HEK293 (cell line): ENCODE results near the gene SAMD11.

Source experiments
- CTCF ChIA-PET: fragments of 350-600 bp; formaldehyde crosslinking; extraction: SDS; loops from one replicate; lab custom pipeline; 2021; ENCODE audit warnings: antibody characterized with exemption; lab: Yijun Ruan, JAX
- POLR2A ChIA-PET: fragments of 300-600 bp; formaldehyde crosslinking; extraction: SDS; loops from one replicate; lab custom pipeline; 2020; ENCODE audit warnings: antibody characterized with exemption, inconsistent platforms; lab: Yijun Ruan, JAX
- H3K27ac ChIP-seq: fragments of 200-500 bp; sonication (Bioruptor generic); 2 replicates; pipeline ENCODE4 v1.5.1; 2014; ENCODE audit warnings: low read depth, low read length, control low read depth, inconsistent platforms; ENCODE audit errors: extremely low read depth
- H3K36me3 ChIP-seq, 2 experiments: fragments of 200-500 bp in 1 of 2; sonication (Bioruptor generic) in 1 of 2; 1 replicate in 1 of 2; 2 replicates in 1 of 2; pipeline ENCODE4 v1.5.1; 2014 to 2017; ENCODE audit warnings: inconsistent platforms in 2 of 2, low read length in 2 of 2; ENCODE audit not compliant: control insufficient read depth in 2 of 2, insufficient read depth in 1 of 2
- H3K4me1 ChIP-seq: fragments of 200-500 bp; sonication (Bioruptor generic); 2 replicates; pipeline ENCODE4 v1.5.1; 2014; ENCODE audit warnings: mild to moderate bottlenecking, low read length, inconsistent platforms; ENCODE audit not compliant: control insufficient read depth, insufficient read depth
- H3K4me3 ChIP-seq: 2 replicates; pipeline ENCODE4 v1.5.1; 2011; ENCODE audit warnings: low read depth, mild to moderate bottlenecking, control low read depth, low read length, moderate library complexity
- H3K9me3 ChIP-seq: fragments of 200-500 bp; sonication (Bioruptor generic); 2 replicates; pipeline ENCODE4 v1.5.1; 2014; ENCODE audit warnings: low read depth, low read length, inconsistent platforms; ENCODE audit not compliant: control insufficient read depth, insufficient read depth
- GLIS2 ChIP-seq: fragments of 450-650 bp; formaldehyde crosslinking; IDR thresholded peaks from 2 replicates; pipeline ENCODE4 v1.5.1; 2016; ENCODE audit warnings: missing biosample characterization, missing genetic modification characterization
- OSR2 ChIP-seq: fragments of 450-650 bp; formaldehyde crosslinking; IDR thresholded peaks from 2 replicates; pipeline ENCODE4 v1.5.1; 2016; ENCODE audit warnings: missing biosample characterization, missing genetic modification characterization
- SCRT1 ChIP-seq: fragments of 450-650 bp; formaldehyde crosslinking; IDR thresholded peaks from 2 replicates; pipeline ENCODE4 v1.5.1; 2016; ENCODE audit warnings: missing biosample characterization, missing genetic modification characterization, borderline replicate concordance
- ZNF221 ChIP-seq: fragments of 450-650 bp; formaldehyde crosslinking; IDR thresholded peaks from 2 replicates; pipeline ENCODE4 v1.5.1; 2017; ENCODE audit warnings: missing biosample characterization, missing genetic modification characterization, borderline replicate concordance
- ZNF280C ChIP-seq: fragments of 450-650 bp; formaldehyde crosslinking; IDR thresholded peaks from 2 replicates; pipeline ENCODE4 v1.5.1; 2016; ENCODE audit warnings: missing biosample characterization, missing genetic modification characterization
- ZNF423 ChIP-seq: fragments of 450-650 bp; formaldehyde crosslinking; IDR thresholded peaks from 2 replicates; pipeline ENCODE4 v1.5.1; 2016; ENCODE audit warnings: missing biosample characterization, missing genetic modification characterization
- ZNF48 ChIP-seq: fragments of 450-650 bp; formaldehyde crosslinking; IDR thresholded peaks from 2 replicates; pipeline ENCODE4 v1.5.1; 2016; ENCODE audit warnings: missing biosample characterization, missing genetic modification characterization
- ZNF555 ChIP-seq: fragments of 450-650 bp; formaldehyde crosslinking; conservative IDR thresholded peaks from 2 replicates; pipeline ENCODE4 v1.5.1; 2017; ENCODE audit warnings: missing biosample characterization, mild to moderate bottlenecking, missing genetic modification characterization, inconsistent platforms
- ZNF560 ChIP-seq: fragments of 450-650 bp; formaldehyde crosslinking; IDR thresholded peaks from 2 replicates; pipeline ENCODE4 v1.5.1; 2017; ENCODE audit warnings: missing biosample characterization, missing genetic modification characterization, borderline replicate concordance
- ZNF580 ChIP-seq: fragments of 450-650 bp; formaldehyde crosslinking; IDR thresholded peaks from 2 replicates; pipeline ENCODE4 v1.5.1; 2016; ENCODE audit warnings: missing biosample characterization, missing genetic modification characterization
- ZNF600 ChIP-seq: fragments of 450-650 bp; formaldehyde crosslinking; IDR thresholded peaks from 2 replicates; pipeline ENCODE4 v1.5.1; 2016; ENCODE audit warnings: missing biosample characterization, missing genetic modification characterization
- ZNF707 ChIP-seq: fragments of 450-650 bp; formaldehyde crosslinking; IDR thresholded peaks from 2 replicates; pipeline ENCODE4 v1.5.1; 2016; ENCODE audit warnings: missing biosample characterization, missing genetic modification characterization
- ZNF792 ChIP-seq: fragments of 450-650 bp; formaldehyde crosslinking; IDR thresholded peaks from 2 replicates; pipeline ENCODE4 v1.5.1; 2016; ENCODE audit warnings: missing biosample characterization, missing genetic modification characterization
- ZSCAN16 ChIP-seq: fragments of 450-650 bp; formaldehyde crosslinking; IDR thresholded peaks from 2 replicates; pipeline ENCODE4 v1.5.1; 2016; ENCODE audit warnings: missing biosample characterization, missing genetic modification characterization
- TF ChIP-seq, protein P1 (sequence below): fragments of 450-650 bp; formaldehyde crosslinking; IDR thresholded peaks from 2 replicates; pipeline ENCODE4 v1.5.1; 2016; ENCODE audit warnings: missing biosample characterization, missing genetic modification characterization
- TF ChIP-seq, protein P2 (sequence below): fragments of 450-650 bp; formaldehyde crosslinking; IDR thresholded peaks from 2 replicates; pipeline ENCODE4 v1.5.1; 2016; ENCODE audit warnings: missing biosample characterization, missing genetic modification characterization
- TF ChIP-seq, protein P3 (sequence below): sonication (generic); formaldehyde crosslinking; IDR thresholded peaks from 2 replicates; pipeline ENCODE4 v1.8.1; 2022; ENCODE audit warnings: mild to moderate bottlenecking, moderate library complexity, missing genetic modification reagents
- TF ChIP-seq, protein P4 (sequence below): fragments of 450-650 bp; formaldehyde crosslinking; IDR thresholded peaks from 2 replicates; pipeline ENCODE4 v1.5.1; 2016; ENCODE audit warnings: missing biosample characterization, missing genetic modification characterization
- TF ChIP-seq, protein P5 (sequence below): fragments of 450-650 bp; IDR thresholded peaks from 2 replicates; pipeline ENCODE4 v1.5.1; 2018; ENCODE audit warnings: missing biosample characterization, mild to moderate bottlenecking, missing genetic modification characterization

SAMD11 gene

DNA sequence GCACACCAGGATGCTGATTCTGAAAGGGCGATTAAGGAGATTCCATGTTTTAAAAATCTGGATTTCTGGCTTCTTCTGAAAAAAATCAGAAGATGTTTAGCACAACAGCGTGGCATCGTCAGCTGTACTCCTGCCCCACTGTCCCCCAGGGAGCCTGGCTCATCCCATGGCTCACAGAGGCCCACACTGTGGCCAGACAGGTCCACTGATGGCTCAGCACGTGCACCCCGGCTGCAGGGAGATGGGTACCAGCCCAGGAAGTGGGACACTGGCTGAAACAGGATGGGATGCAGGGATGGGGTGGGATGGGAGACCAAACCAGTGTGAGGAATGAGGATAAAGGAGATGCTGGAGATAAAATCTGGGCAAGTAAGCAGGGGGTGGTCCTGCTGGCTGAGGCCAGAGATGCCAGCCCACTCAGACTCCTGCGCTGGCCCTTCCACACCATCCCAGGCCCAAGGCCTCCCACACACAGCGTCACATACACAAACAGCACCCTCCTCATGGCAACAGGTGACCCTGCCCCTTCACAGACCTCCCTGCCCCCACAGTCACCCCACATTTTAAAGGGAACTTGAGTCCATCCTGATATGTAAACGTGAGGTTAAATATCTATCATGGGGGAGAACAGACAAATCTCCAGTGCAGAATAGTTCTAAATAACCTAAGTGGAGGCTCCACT, 23.9 kb upstream of the SAMD11 start (continued):
- TF ChIP-seq, protein P1, sequence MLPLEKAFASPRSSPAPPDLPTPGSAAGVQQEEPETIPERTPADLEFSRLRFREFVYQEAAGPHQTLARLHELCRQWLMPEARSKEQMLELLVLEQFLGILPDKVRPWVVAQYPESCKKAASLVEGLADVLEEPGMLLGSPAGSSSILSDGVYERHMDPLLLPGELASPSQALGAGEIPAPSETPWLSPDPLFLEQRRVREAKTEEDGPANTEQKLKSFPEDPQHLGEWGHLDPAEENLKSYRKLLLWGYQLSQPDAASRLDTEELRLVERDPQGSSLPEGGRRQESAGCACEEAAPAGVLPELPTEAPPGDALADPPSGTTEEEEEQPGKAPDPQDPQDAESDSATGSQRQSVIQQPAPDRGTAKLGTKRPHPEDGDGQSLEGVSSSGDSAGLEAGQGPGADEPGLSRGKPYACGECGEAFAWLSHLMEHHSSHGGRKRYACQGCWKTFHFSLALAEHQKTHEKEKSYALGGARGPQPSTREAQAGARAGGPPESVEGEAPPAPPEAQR (tag by site-specific recombination), result no peak
- TF ChIP-seq ZNF707 (tag by site-specific recombination) (no peak), ZNF792 (tag by site-specific recombination) (no peak), ZNF580 (tag by site-specific recombination) (no peak), ZNF280C (tag by site-specific recombination) (no peak), SCRT1 (peak; percentile 53; the same call in 1 of the 2 replicates), OSR2 (tag by site-specific recombination) (no peak)
- TF ChIP-seq, protein P2, sequence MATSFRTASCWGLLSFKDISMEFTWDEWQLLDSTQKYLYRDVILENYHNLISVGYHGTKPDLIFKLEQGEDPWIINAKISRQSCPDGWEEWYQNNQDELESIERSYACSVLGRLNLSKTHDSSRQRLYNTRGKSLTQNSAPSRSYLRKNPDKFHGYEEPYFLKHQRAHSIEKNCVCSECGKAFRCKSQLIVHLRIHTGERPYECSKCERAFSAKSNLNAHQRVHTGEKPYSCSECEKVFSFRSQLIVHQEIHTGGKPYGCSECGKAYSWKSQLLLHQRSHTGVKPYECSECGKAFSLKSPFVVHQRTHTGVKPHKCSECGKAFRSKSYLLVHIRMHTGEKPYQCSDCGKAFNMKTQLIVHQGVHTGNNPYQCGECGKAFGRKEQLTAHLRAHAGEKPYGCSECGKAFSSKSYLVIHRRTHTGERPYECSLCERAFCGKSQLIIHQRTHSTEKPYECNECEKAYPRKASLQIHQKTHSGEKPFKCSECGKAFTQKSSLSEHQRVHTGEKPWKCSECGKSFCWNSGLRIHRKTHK (tag by site-specific recombination), result no peak
- TF ChIP-seq, protein P3, sequence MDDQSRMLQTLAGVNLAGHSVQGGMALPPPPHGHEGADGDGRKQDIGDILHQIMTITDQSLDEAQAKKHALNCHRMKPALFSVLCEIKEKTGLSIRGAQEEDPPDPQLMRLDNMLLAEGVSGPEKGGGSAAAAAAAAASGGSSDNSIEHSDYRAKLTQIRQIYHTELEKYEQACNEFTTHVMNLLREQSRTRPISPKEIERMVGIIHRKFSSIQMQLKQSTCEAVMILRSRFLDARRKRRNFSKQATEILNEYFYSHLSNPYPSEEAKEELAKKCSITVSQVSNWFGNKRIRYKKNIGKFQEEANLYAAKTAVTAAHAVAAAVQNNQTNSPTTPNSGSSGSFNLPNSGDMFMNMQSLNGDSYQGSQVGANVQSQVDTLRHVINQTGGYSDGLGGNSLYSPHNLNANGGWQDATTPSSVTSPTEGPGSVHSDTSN (CRISPR knock-in tag), result no peak

DNA sequence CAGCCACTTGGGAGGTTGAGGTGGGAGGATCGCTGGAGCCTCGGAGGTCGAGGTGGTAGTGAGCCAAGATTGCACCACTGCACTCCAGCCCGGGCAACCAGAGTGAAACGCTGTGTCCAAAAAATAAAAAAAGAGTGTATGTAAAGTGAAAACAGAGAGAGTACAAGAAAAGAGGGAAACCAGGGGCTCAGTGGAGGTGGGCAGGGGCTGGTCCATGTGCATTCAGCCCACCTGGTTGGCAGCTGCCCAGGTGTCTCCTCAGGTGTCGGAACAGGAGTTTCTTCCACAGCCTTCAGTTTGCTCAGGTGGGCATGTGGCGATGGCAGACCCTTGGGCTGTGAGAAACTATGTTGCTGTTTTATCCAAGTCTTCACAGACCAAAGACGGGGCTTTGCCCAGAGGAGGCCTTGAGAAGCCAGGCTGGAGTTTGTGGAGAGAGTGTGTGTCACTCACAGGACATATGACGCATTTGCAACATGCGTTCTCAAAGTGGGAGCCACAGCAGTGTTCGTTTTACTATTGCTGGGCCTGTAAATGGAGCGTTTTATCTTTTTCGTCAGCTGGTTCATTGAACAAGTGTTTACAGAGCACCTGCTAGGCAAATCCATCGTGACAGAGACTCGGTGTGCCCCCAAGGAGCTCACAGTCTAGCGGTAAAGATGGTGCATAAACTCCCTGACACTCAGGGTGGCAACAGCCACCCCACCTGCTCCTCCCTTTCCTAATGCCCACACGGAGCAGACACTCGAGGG, 22.4 kb upstream of the SAMD11 start:
- Histone ChIP-seq H3K4me1 (0 out of 2 replicates have a peak, but pooled peaks cover 5% of the 10 kb centered on the region), H3K27ac (no peak overlapping the region), H3K4me3 (no peak overlapping the region), H3K36me3 (no peaks in the 10 kb centered on the region)
- ChIA-PET POLR2A (interaction anchor here (1.5 kb wide), 1 partner anchor 40 kb away, joined by 3 read pairs; no protein-coding TSS in a partner anchor), CTCF (no interaction called here)
- TF ChIP-seq ZNF48 (tag by site-specific recombination) (no peak), ZNF555 (tag by site-specific recombination) (no peak), ZNF600 (tag by site-specific recombination) (peak; percentile 18; the same call in 1 of the 2 replicates), ZNF423 (no peak), GLIS2 (tag by site-specific recombination) (no peak), ZNF221 (no peak), ZNF560 (tag by site-specific recombination) (no peak), ZSCAN16 (tag by site-specific recombination) (peak; percentile 89)
- TF ChIP-seq, protein P4, sequence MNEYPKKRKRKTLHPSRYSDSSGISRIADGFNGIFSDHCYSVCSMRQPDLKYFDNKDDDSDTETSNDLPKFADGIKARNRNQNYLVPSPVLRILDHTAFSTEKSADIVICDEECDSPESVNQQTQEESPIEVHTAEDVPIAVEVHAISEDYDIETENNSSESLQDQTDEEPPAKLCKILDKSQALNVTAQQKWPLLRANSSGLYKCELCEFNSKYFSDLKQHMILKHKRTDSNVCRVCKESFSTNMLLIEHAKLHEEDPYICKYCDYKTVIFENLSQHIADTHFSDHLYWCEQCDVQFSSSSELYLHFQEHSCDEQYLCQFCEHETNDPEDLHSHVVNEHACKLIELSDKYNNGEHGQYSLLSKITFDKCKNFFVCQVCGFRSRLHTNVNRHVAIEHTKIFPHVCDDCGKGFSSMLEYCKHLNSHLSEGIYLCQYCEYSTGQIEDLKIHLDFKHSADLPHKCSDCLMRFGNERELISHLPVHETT (tag by site-specific recombination), result no peak
- TF ChIP-seq, protein P5, sequence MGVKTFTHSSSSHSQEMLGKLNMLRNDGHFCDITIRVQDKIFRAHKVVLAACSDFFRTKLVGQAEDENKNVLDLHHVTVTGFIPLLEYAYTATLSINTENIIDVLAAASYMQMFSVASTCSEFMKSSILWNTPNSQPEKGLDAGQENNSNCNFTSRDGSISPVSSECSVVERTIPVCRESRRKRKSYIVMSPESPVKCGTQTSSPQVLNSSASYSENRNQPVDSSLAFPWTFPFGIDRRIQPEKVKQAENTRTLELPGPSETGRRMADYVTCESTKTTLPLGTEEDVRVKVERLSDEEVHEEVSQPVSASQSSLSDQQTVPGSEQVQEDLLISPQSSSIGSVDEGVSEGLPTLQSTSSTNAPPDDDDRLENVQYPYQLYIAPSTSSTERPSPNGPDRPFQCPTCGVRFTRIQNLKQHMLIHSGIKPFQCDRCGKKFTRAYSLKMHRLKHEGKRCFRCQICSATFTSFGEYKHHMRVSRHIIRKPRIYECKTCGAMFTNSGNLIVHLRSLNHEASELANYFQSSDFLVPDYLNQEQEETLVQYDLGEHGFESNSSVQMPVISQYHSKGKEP (tag by site-specific recombination), result 0 out of 2 replicates have a peak, but pooled peaks have one; percentile 22
- TF ChIP-seq, all 188 proteins: peak for 3
- H3K9me3 ChIP-seq, result no peaks in the 10 kb centered on the region
